Kasumi-1 (cell line): ENCODE measurements around the gene CDX1.

Experiments used
- DNase-seq, 2 experiments: peaks; one replicate each; lab custom pipeline; 2025; lab: John Stamatoyannopoulos, UW

The CDX1 gene

DNA sequence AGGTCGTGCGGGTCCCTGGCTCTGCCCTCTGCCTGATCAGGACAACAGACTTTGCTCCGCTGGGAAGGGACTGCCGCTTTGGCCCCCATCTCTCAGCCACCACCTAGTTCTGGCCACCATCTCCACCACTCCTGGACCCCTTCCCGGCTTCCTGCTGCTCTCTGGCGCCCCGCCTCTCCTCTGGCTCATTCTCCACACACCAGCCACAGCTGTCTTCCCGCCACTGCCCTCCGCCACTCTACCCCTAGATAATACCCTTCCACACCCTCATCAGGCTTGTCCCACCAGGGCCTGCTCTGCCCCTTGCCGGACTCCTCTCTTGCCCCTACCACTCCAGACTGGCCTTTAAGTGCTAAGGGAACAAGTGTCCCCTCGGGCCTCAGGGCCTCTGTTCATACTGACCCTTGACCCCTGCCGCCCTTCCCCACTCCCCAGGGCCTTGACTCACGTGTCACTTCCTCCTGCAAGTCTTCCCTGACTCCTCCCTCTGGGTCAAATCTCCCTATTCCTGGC, 3.0 kb upstream of the CDX1 start:
- DNase-seq, result no peak

DNA sequence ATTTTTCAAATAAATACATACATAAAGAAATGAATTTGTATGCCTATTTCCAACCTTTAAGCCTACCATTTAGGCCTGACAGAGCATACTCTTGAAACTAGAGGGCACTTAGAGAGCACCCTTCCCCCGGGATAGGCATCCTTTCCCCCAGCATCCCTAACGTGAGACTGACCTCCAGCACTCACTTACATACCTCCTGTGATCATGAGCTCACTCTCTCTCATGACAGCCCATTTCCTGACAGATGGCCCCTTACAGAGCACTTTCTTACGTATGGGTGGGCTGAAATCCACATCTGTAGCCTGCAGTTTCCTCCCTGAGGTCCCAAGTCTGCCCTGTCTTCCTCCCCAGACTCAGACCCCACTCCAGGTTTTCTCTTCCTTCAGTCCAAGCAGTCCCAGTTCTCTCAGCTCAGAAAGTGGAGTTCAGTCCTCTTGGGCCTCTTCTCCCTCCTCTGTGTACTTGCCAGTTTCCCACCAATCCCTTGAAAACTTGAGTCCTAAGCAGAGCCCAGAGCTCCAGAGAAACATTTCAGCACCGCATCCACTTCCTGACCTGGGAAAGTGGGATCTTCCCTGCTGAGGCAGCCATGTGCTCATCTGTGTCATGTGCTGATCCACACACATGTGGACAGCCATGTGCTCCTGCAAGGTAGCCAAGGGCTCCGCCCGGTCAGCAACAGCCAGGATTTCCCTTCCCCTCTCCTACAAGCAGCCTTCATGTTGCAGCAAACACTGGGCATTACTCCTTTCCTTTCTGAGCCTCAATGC, 2.2 kb upstream of the CDX1 start:
- DNase-seq, result no peak

DNA sequence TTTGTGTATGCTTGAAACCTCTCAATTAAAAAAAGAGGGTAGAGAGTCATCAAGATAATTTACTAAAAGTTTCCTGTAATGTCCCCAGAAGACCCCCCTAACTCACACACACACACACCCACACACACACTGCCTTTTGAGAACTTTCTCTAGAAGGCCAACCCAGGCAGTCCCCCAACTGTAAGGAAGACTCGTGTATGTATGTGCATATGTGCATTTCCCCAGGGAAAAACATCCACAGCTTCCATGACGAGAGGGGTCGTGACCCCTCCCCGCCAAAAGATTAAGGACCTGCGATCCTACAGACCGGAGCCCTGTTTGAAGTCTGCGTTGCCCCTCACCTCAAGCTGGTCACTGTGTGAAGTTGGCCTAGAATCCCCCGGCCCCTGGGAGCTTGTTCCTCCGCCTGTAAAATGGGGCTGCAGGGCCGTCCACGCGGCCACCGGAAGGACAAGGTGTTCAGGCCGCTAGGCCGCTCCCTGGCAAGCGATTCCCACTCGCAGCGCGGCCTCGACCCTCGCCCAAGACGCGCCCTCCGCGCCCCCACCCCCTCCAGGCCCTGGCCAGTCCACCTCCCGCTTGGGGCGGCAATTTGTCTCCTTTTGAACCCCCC, 435 bp upstream of the CDX1 start:
- no peak for DNase-seq

DNA sequence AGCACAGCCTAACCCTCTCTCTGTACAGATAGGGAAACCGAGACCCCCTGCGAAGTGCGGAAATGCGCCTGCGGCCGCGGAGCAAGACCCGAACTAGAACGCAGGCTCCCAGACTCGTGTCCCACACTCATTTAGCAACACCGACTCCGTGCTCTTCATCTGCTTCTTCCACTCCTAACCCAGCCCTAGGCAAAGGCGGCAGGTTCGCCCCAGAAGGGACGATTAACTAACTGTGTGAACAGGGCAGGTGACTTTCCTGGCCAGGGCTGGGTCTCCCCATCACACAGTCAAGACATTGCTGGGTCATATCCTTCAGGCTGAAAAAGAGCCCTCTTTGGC, 903 bp downstream of the CDX1 start:
- no peak for DNase-seq

DNA sequence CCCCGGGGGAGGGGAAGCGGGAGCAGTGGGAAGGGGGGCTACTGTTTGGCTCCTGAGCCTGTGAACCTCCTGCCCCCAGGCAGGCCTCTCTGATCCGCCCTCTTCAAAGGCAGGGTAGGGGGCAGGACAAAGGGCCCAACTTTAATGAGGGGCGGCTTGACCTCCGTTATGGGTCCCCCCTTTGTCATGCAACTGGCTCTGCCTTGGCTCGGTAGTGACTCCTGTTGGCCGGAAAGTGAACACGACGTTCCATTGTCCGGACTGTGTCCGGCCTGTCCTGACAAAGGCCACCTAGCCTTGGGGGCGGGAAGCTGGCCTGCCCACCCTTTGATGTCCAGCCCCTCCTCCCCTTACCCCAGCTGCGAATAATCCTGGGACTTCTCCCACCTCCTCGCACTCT, 1.3 kb downstream of the CDX1 start:
- no peak for DNase-seq

- no peak for DNase-seq
These were observed 2.3 kb downstream of the CDX1 start for GRCh38 chr5:150168864-150169263.

- no peak for DNase-seq
These were observed 5.6 kb downstream of the CDX1 start for GRCh38 chr5:150172145-150172544.

DNA sequence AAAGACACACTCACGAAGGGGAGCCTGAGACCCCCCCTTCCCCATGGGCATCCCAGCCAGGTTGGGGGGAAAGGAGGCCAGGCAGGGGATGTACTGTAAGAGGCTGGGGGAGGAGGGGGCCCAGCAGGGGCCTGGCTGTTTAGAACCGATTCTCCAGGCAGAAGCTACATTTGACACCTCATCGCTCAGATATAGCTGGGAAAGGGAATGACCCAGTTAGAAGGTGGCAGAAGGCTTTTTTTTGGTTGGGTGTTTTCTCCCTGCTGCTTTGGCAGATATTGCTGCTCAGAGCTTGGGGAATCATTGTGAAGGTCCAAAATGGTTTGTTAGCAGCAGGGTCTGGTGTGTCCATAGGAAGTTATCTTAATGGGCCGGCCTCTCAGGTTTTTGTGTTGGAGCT, 6.0 kb downstream of the CDX1 start:
- no peak for DNase-seq

DNA sequence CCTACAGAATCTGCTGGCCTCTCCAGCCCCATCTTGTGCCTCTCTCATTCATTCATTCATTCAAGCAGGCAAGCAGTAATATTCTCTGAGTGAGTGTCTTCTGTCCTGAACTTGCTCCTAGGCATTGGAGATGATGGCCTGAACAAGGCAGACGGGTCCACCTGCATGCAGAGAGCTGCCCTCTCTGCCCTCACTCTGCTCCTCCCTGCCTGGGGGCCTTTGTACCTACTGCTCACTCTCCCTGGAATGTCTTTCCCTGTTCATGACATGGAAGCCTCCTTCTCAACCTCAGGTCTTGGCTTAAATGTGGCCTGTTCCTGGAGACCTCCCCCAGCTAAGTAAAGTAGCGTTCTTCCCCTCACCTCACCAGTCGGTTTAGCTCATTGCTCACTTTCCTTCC, 6.6 kb downstream of the CDX1 start:
- no peak for DNase-seq

- DNase-seq, result no peak
These were observed 7.7 kb downstream of the CDX1 start for GRCh38 chr5:150174285-150174684.

- DNase-seq, result no peak
These were observed 8.5 kb downstream of the CDX1 start for GRCh38 chr5:150175076-150175475.

DNA sequence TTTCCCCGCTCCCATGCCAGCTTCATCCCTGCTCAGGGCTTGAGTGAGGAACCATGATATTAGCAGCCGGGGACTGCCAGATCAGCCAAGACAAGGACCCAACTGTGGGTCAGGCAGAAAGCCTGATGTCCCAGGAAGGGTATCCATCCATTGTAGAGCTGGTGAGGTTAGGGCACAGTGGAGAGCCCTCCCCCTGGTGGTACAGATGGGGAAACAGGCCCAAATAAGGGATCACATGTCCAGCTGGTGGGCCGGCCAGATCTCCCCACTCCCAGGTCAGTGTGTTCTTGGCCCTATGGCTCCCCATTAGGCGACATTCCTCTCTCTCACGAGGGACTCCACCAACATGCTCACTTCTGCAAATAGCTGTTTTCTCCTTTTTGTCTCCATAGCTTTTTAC, 9.0 kb downstream of the CDX1 start:
- peak; percentile 14 to 29 for DNase-seq

DNA sequence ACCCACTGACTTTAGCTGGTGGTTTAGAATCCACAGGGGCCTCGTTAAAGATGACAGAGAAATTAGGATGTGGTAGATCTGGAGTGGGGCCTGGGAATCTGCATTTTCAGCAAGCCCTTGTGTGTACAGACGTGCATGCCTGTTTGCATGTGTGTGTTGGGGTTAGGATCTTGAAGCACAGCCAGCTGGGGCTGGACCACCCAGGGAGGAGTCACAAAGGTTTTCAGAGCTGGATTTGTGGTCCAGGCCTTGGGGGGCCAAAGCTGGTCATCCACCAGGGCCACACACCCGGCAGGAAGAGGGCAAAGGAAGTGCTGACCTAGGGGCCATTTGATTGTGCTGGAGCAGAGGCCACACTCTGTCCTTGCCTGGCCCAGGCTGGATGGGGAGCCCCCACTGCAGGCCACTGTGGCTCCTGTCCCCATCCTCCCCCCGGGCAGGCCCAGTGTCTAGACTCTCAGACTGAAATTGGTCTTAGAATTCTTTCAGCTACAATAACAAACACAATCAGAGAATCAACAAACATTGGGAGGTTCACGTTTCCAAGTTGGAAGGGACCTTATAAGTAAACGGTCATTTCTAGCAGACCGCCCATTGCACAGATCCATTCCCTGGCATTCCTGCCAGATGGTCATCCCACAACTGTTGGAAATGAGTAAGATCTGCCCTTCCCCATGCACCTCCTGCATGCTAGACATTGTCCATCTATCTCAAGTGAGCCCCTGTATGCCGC, 10.3 kb downstream of the CDX1 start:
- DNase-seq, result no peak

- DNase-seq, result no peak
These were observed 11.1 kb downstream of the CDX1 start for GRCh38 chr5:150177721-150178120.

- DNase-seq, result no peak
These were observed 11.7 kb downstream of the CDX1 start for GRCh38 chr5:150178262-150178661.

GRCh38 chr5:150179019-150179620, 12.5 kb downstream of the CDX1 start:
- DNase-seq, result no peak

- DNase-seq, result peak; percentile 43 to 51
These were observed 13.9 kb downstream of the CDX1 start for GRCh38 chr5:150180241-150181026.

GRCh38 chr5:150181027-150181426, 14.4 kb downstream of the CDX1 start:
- no peak for DNase-seq

DNA sequence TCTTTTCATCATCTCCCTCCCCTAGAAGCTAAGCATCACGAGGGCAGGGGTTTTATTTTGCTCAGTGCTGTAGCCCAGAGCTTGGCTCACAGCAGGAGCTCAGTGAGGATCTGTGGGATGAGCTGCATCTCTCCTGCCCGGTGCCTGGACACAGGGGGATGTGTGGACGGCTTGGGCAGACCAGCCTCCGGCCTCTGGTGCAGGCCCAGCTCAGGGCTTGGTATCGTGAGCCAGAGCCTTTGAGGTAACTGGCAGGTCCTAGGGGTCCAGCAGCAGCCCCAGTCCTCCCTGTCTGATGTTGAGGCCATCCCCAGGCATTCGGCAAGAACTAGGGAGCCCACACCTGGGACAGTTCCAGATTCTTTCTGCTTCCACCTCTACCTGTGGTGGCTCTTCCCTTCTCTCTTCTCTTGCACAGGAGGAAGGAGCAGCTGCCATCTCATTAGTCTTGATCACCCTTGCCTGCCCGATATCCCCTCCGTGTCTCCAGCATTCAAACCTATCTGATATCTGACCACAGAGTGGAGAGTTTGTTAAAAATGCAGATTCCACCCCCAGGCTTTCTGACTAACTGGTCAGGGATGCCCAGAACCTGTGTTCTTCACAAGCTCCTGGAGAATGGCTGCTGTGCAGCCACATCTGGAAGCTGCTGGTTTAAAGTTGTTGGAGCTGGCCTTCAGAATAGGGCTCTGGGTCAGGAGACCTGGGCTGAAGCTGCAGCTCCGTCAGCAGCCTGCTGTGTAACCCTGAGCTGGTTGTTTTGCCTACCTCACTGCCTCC, 15.4 kb downstream of the CDX1 start:
- no peak for DNase-seq

GRCh38 chr5:150182774-150183173, 16.2 kb downstream of the CDX1 start:
- no peak for DNase-seq

- DNase-seq, result no peak
These were observed 16.9 kb downstream of the CDX1 start for GRCh38 chr5:150183436-150183835.
